ENCODE measurements around the gene ZNF468. TPM values are rescaled to one million over a fixed set of nuclear protein-coding genes. Genes with fewer than 3 reads are reported as not detected.
"Not testable (repeated sequence)": the region's sequence is repeated elsewhere in the genome, so short reads cannot be mapped to it uniquely, and the experiment has no call there.

Gene ZNF468
- total RNA-seq, 1 donor from 2014 or later, result 14.7 TPM

DNA sequence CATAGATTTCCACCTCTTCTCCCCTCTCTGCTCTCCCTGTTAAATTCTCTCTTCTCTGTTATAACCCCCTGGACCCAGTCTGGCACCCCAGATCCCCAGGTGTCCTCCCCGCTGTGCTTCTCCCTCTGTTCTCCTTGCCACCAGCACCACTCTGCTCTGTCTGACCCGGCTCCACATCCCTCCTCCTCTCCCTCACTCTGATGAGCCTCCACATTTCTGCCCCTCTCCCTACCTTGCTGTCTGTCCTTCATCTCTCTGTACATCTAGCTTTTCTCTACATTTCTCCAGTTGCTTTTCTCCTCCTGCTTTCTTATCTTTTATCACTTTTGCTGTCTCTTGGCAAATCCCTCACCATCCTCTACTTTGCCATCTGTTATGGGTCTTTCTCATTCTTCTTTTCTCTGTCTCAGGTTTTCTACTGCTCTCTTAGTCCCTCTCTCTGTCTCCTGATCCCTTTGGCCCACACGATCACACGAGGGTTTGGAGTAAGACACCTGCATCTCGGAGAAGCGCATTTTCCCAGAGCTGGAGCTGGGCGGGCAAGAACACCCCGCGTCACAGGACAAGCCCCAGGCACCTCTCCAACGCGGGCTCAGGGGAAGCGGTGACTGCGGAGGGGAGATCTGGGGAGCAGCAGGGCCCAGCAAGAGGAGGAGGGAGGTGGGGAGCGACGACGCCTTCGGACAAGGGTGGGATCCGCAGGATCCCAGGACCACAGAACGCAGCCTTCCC, 36.8 kb downstream of the ZNF468 start:
- intact Hi-C loops (cut with micrococcal nuclease), result loop anchor here (2.0 kb wide), 1 partner anchor 34 kb away; the partner anchor contains the start of gene ZNF600
- H3K4me3 Mint-ChIP-seq (ENCODE audit: low read depth), result peak overlapping the region; percentile 98
- H3K36me3 Mint-ChIP-seq (ENCODE audit: low read depth), result peaks cover 56% of the 10 kb centered on the region
- H3K27me3 Mint-ChIP-seq (ENCODE audit: low read depth), result not testable (repeated sequence)
- peaks cover 12% of the 10 kb centered on the region for H3K4me1 Mint-ChIP-seq (ENCODE audit: low read depth)
- H3K9me3 Mint-ChIP-seq, result peaks cover 38% of the 10 kb centered on the region
- peak overlapping the region; percentile 83 for H3K27ac Mint-ChIP-seq
- peak; percentile 24 for DNase-seq (ENCODE audit: low spot score)

DNA sequence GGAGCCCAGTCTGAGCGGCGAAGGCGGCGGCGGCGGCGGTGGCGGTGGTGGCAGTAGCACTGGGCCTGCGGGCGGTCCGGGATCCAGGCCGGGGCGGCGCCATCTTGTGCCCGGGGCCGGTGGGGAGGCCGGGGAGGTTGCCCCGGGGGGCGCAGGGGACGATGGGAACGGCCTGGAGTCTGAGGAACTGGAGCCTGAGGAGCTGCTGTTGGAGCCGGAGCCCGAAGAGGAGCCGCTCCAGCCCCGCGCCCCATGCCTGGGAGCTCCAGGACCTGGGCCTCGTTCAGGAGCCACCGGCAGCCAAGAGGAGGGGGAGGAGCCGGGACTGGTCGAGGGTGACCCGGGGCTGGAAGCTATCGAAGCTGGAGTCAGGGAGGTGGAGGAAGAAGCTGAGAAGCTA, 47.6 kb downstream of the ZNF468 start:
- Mint-ChIP-seq H3K36me3 (ENCODE audit: low read depth) (peaks cover 78% of the 10 kb centered on the region), H3K9me3 (peaks cover 47% of the 10 kb centered on the region), H3K4me1 (ENCODE audit: low read depth) (no peaks in the 10 kb centered on the region), H3K27me3 (ENCODE audit: low read depth) (no peaks in the 10 kb centered on the region), H3K4me3 (ENCODE audit: low read depth) (no peak overlapping the region), H3K27ac (no peak overlapping the region)
- DNase-seq (ENCODE audit: low spot score), result no peak
- intact Hi-C loops (cut with micrococcal nuclease), result no loop called here

DNA sequence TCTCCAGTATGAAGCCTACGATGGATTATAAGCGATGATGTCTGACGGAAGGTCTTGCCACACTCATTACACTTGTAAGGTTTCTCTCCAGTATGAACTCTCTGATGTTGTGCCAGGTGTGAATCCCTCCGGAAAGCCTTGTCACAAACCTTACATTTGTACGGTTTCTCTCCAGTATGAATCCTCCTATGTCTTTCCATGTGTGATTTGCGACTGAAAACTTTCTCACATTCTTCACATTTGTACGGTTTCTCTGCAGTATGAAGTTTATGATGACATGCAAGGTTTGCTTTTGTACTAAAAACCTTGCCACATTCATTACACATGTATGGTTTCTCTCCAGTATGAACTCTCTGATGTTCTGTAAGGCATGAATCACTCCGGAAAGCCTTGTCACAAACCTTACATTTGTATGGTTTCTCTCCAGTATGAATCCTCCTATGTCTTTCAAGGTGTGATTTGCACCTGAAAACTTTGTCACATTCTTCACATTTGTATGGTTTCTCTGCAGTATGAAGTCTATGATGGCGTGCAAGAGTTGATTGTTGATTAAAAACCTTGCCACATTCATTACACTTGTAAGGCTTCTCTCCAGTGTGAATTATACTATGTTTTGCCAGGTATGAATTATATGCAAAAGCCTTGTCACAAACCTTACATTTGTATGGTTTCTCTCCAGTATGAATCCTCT, 57.3 kb downstream of the ZNF468 start:
- DNase-seq (ENCODE audit: low spot score); H3K4me1 Mint-ChIP-seq (ENCODE audit: low read depth); H3K4me3 Mint-ChIP-seq (ENCODE audit: low read depth); intact Hi-C loops (cut with micrococcal nuclease); H3K27me3 Mint-ChIP-seq (ENCODE audit: low read depth); H3K27ac Mint-ChIP-seq: not testable (repeated sequence)
- Mint-ChIP-seq H3K36me3 (ENCODE audit: low read depth) (peaks cover 81% of the 10 kb centered on the region), H3K9me3 (peaks cover 82% of the 10 kb centered on the region)

DNA sequence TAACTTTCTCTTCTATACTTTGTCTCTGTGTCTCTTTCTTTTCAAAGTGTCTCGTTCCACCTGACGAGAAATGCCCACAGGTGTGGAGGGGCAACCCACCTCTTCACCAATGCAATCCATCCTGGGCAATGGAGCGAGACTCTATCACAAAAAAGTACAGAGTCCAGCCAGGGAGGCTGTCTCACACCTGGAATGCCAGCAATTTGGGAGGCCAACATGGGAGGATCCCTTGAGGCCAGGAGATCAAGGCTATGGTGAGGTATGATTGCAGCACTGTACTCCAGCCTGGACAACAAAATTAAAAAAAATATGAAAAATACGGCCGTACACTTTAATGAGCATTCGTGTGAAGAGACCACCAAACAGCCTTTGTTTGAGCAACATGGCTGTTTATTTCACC, 68.0 kb downstream of the ZNF468 start:
- H3K4me1 Mint-ChIP-seq (ENCODE audit: low read depth), result peaks cover 22% of the 10 kb centered on the region
- no peaks in the 10 kb centered on the region for H3K27me3 Mint-ChIP-seq (ENCODE audit: low read depth)
- intact Hi-C loops (cut with micrococcal nuclease), result no loop called here
- peaks cover 63% of the 10 kb centered on the region for H3K9me3 Mint-ChIP-seq
- peaks cover 32% of the 10 kb centered on the region for H3K36me3 Mint-ChIP-seq (ENCODE audit: low read depth)
- DNase-seq (ENCODE audit: low spot score), result no peak
- H3K27ac Mint-ChIP-seq, result no peak overlapping the region
- H3K4me3 Mint-ChIP-seq (ENCODE audit: low read depth), result no peak overlapping the region

Other genes starting within 250 kb of the ZNF468 start
- gene ZNF83, start 219.3 kb downstream of the ZNF468 start, total RNA-seq, result 23.1 and 24.1 TPM in 2 replicates
- gene ZNF611, start 122.6 kb downstream of the ZNF468 start, total RNA-seq, result 15.6 and 17.3 TPM in 2 replicates
- gene ZNF600, start 70.8 kb downstream of the ZNF468 start, total RNA-seq, result 7.9 and 11.3 TPM in 2 replicates
- gene ZNF28, start 36.0 kb downstream of the ZNF468 start, total RNA-seq, result 13.5 and 17.6 TPM in 2 replicates
- 8.8 and 9.1 TPM in 2 replicates for gene ZNF320, start 40.0 kb upstream of the ZNF468 start, total RNA-seq
- 5.0 and 6.1 TPM in 2 replicates for gene ZNF888, start 65.8 kb upstream of the ZNF468 start, total RNA-seq
- gene ZNF816, start 105.3 kb upstream of the ZNF468 start, total RNA-seq, result 8.1 and 8.4 TPM in 2 replicates
- not detected in 2 replicates for gene ERVV-1, start 156.3 kb upstream of the ZNF468 start, total RNA-seq
- gene ERVV-2, start 187.1 kb upstream of the ZNF468 start, total RNA-seq, result not detected in 2 replicates
- gene ZNF160, start 245.8 kb upstream of the ZNF468 start, total RNA-seq, result 35.3 and 39.3 TPM in 2 replicates

All from activated T-helper 2 cell treated with anti-CD3 and anti-CD28 coated beads, Interferon-gamma antibody, Interleukin-2, Interleukin-4, amounts not matched to agents 10 μg/mL and 5 μg/mL and 100 μg/mL, durations not matched to agents 14 hours and 24 hours and 36 hours (primary cell).